ENCODE data around the gene MRPS34. TPM values are rescaled to one million over a fixed set of nuclear protein-coding genes. Genes with fewer than 3 reads are reported as not detected.

Gene MRPS34
- total RNA-seq, 2 experiments from 2014 or later, result 175 to 193 TPM

- Mint-ChIP-seq H3K4me3 (no peak overlapping the region), H3K36me3 (ENCODE audit: low read depth) (no peaks in the 10 kb centered on the region), H3K9me3 (no peaks in the 10 kb centered on the region), H3K27ac (no peak overlapping the region), H3K4me1 (ENCODE audit: low read depth) (no peaks in the 10 kb centered on the region), H3K27me3 (no peaks in the 10 kb centered on the region)
- TF ChIP-seq CTCF (IDR thresholded peaks at IDR 0.05), result no peak
- no peak for ATAC-seq
- intact Hi-C loops (cut with micrococcal nuclease), result no loop called here
- DNase-seq, result no peak
- ChIA-PET POLR2A (interaction anchor here (0.7 kb wide), 1 partner anchor 10 kb away, joined by 3 read pairs; no protein-coding TSS in a partner anchor), CTCF (interaction anchor here (1.0 kb wide), 1 partner anchor 36 kb away, joined by 3 read pairs; the partner anchor contains the start of genes NUBP2 and SPSB3)
Measured at GRCh38 chr16:1745900-1746692, 26.8 kb downstream of the MRPS34 start.

GRCh38 chr16:1745181-1745899 is 27.6 kb downstream of the MRPS34 start:
- DNase-seq (no peak), ATAC-seq (no peak)
- H3K27me3 Mint-ChIP-seq, result no peaks in the 10 kb centered on the region
- ChIA-PET CTCF (no interaction called here), POLR2A (no interaction called here)
- H3K27ac Mint-ChIP-seq, result no peak overlapping the region
- no peak for TF ChIP-seq CTCF (IDR thresholded peaks at IDR 0.05)
- H3K9me3 Mint-ChIP-seq, result no peaks in the 10 kb centered on the region
- H3K4me3 Mint-ChIP-seq, result no peak overlapping the region
- H3K36me3 Mint-ChIP-seq (ENCODE audit: low read depth), result no peaks in the 10 kb centered on the region
- H3K4me1 Mint-ChIP-seq (ENCODE audit: low read depth), result no peaks in the 10 kb centered on the region
- intact Hi-C loops (cut with micrococcal nuclease), result no loop called here

- CTCF ChIA-PET, result interaction anchor here (0.8 kb wide), 1 partner anchor 21 kb away, joined by 3 read pairs; no protein-coding TSS in a partner anchor
- no peak overlapping the region for H3K4me3 Mint-ChIP-seq
Measured at GRCh38 chr16:1744338-1744840, 28.5 kb downstream of the MRPS34 start.

DNA sequence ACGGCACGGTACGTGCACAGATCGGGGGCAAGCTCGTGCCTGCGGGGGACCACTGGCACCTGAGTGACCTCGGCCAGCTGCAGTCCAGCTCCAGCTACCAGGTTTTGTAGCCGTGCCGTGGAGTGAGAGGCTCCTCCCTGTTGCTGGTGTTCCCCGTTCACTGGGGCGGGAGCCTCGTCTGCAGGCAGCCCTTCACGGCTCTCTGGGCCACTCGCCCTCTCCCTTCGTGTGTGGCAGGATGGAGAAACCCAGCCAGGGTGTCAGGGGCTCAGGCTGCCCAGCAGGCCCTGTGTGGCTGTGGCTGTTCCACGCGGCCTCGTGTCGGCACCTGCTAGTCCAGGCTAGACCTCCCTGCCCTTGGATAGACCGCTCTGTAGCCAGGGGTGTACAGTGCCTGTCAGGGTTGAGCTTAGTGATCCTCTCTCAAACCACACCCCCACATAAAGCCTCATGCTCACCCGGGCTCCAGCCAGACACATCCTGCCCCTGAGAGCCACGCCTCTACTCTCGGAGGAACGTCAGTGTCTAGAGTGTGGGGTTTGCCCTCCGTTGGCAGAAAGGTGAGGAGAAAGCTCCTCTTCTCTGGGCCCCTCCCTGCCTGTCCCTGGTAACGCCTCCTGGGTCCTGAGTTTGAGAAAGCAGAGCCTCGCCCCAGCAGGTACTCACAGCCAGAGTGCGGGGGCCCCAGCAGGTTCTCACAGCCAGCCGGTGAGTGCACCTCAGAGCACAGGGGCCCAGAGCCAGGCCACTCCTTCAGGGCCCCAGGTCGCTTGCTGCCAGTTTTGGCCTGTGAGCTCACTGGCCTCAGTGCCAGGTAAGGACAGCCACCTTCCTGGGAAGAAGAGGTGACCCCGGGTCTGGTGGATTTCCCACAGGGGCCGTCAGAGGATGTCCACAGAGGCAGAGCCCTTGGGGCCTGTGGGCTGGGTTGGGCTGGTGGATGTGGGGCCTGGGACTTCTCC is 29.3 kb downstream of the MRPS34 start:
- Mint-ChIP-seq H3K27ac (no peak overlapping the region), H3K4me1 (ENCODE audit: low read depth) (no peaks in the 10 kb centered on the region), H3K27me3 (no peaks in the 10 kb centered on the region), H3K36me3 (ENCODE audit: low read depth) (no peaks in the 10 kb centered on the region), H3K4me3 (no peak overlapping the region), H3K9me3 (no peaks in the 10 kb centered on the region)
- ATAC-seq (no peak), DNase-seq (no peak)
- intact Hi-C loops (cut with micrococcal nuclease), result no loop called here
- ChIA-PET CTCF (interaction anchor here (0.8 kb wide), 1 partner anchor 20 kb away, joined by 3 read pairs; no protein-coding TSS in a partner anchor), POLR2A (no interaction called here)
- no peak for TF ChIP-seq CTCF (IDR thresholded peaks at IDR 0.05)

More at GRCh38 chr16:1744338-1744840, 28.5 kb downstream of the MRPS34 start:
- DNase-seq (no peak), ATAC-seq (no peak)
- H3K27ac Mint-ChIP-seq, result no peak overlapping the region
- H3K36me3 Mint-ChIP-seq (ENCODE audit: low read depth), result no peaks in the 10 kb centered on the region
- POLR2A ChIA-PET, result no interaction called here
- TF ChIP-seq CTCF (IDR thresholded peaks at IDR 0.05), result no peak
- no peaks in the 10 kb centered on the region for H3K4me1 Mint-ChIP-seq (ENCODE audit: low read depth)
- H3K27me3 Mint-ChIP-seq, result no peaks in the 10 kb centered on the region
- H3K9me3 Mint-ChIP-seq, result no peaks in the 10 kb centered on the region
- intact Hi-C loops (cut with micrococcal nuclease), result no loop called here

All from activated CD8-positive, alpha-beta T cell treated with anti-CD3 and anti-CD28 coated beads for 36 hours (primary cell).